ENCODE measurements around the gene LIPC. TPM values are rescaled to one million over a fixed set of nuclear protein-coding genes. Genes with fewer than 3 reads are reported as not detected.

The LIPC gene
- total and polyA plus RNA-seq, 3 donors from 2014 or later = 0.12 to 0.37 TPM; not detected in 1

DNA sequence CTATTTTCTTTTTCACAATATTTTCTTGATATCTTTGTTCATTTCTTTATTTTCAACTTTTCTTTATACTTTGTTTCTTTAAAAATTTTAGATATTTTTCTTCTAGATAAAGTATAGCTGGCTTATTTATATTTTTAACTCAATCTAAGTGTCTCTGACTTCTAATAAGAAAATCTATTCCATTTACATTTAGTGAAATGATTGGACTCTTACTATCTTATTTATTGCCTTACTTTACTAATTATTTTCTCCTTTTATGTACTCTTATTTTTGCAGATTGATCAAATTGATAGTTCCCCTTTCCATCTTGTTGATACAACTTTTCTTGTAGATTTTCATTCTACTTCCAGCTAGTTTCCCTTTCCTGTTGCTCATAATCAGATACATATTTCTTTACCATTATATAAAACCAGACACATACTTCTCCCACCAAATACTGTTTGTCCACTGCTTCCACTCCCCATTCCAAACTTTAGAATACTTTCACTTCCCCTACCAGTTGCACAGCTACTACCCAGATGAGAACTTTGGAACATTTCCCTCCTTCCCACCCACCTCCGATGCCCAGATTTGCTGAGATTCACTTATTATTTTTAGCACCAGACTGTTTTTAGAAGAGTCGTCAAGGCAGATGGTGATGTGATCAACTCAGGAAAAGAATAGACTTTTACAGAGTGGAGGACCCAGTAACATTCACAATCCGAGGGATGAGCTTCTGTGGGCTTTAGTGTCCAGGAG is 151.5 kb downstream of the LIPC start:
- H3K36me3 ChIP-seq (ENCODE audit: low read depth, missing control alignments) = no peaks in the 10 kb centered on the region
- intact Hi-C loops (cut with DNase I; ENCODE audit: low total_unique reads) = no loop called here
- H3K27me3 ChIP-seq = no peaks in the 10 kb centered on the region
- DNase-seq = no peak
- no peak overlapping the region for H3K27ac ChIP-seq
- TF ChIP-seq, protein P1, sequence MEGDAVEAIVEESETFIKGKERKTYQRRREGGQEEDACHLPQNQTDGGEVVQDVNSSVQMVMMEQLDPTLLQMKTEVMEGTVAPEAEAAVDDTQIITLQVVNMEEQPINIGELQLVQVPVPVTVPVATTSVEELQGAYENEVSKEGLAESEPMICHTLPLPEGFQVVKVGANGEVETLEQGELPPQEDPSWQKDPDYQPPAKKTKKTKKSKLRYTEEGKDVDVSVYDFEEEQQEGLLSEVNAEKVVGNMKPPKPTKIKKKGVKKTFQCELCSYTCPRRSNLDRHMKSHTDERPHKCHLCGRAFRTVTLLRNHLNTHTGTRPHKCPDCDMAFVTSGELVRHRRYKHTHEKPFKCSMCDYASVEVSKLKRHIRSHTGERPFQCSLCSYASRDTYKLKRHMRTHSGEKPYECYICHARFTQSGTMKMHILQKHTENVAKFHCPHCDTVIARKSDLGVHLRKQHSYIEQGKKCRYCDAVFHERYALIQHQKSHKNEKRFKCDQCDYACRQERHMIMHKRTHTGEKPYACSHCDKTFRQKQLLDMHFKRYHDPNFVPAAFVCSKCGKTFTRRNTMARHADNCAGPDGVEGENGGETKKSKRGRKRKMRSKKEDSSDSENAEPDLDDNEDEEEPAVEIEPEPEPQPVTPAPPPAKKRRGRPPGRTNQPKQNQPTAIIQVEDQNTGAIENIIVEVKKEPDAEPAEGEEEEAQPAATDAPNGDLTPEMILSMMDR (IDR thresholded peaks at IDR 0.05) = no peak
- no peak for TF ChIP-seq POLR2A (IDR thresholded peaks at IDR 0.05)
- WGBS, 2 donors = 85 to 90% methylated on average over 3 of the region's 3 CpGs
- no peaks in the 10 kb centered on the region for H3K9me3 ChIP-seq
- H3K4me1 ChIP-seq = no peaks in the 10 kb centered on the region
- no peak overlapping the region for H3K4me3 ChIP-seq

GRCh38 chr15:58584789-58585461 is 153.1 kb downstream of the LIPC start:
- no peaks in the 10 kb centered on the region for H3K27me3 ChIP-seq
- 56 to 67% methylated on average over 6 of the region's 6 CpGs for WGBS, 2 donors

GRCh38 chr15:58585693-58586443 is 154.1 kb downstream of the LIPC start:
- intact Hi-C loops (cut with DNase I; ENCODE audit: low total_unique reads) = no loop called here

More at GRCh38 chr15:58584789-58585461, 153.1 kb downstream of the LIPC start:
- DNase-seq = no peak
- H3K36me3 ChIP-seq (ENCODE audit: low read depth, missing control alignments) = no peaks in the 10 kb centered on the region
- H3K4me1 ChIP-seq = no peaks in the 10 kb centered on the region
- no peak for TF ChIP-seq POLR2A (IDR thresholded peaks at IDR 0.05)
- TF ChIP-seq, protein P1 (IDR thresholded peaks at IDR 0.05) = no peak
- intact Hi-C loops (cut with DNase I; ENCODE audit: low total_unique reads) = no loop called here
- H3K9me3 ChIP-seq = no peaks in the 10 kb centered on the region
- no peak overlapping the region for H3K27ac ChIP-seq
- H3K4me3 ChIP-seq = no peak overlapping the region

GRCh38 chr15:58587486-58587885 is 155.7 kb downstream of the LIPC start:
- DNase-seq = no peak
- Histone ChIP-seq H3K36me3 (ENCODE audit: low read depth, missing control alignments) (no peaks in the 10 kb centered on the region), H3K27me3 (no peaks in the 10 kb centered on the region), H3K4me3 (no peak overlapping the region), H3K9me3 (no peaks in the 10 kb centered on the region), H3K27ac (no peak overlapping the region), H3K4me1 (no peaks in the 10 kb centered on the region)
- 84 to 87% methylated on average over 4 of the region's 4 CpGs for WGBS, 2 donors
- intact Hi-C loops (cut with DNase I; ENCODE audit: low total_unique reads) = no loop called here
- TF ChIP-seq, protein P1 (IDR thresholded peaks at IDR 0.05) = no peak
- no peak for TF ChIP-seq POLR2A (IDR thresholded peaks at IDR 0.05)

More at GRCh38 chr15:58585693-58586443, 154.1 kb downstream of the LIPC start:
- no peaks in the 10 kb centered on the region for H3K36me3 ChIP-seq (ENCODE audit: low read depth, missing control alignments)
- DNase-seq = no peak
- TF ChIP-seq, protein P1 (IDR thresholded peaks at IDR 0.05) = no peak
- TF ChIP-seq POLR2A (IDR thresholded peaks at IDR 0.05) = no peak
- H3K27ac ChIP-seq = no peak overlapping the region
- WGBS, 2 donors = 89 to 92% methylated on average over 5 of the region's 5 CpGs
- H3K27me3 ChIP-seq = no peaks in the 10 kb centered on the region
- no peak overlapping the region for H3K4me3 ChIP-seq
- no peaks in the 10 kb centered on the region for H3K4me1 ChIP-seq
- H3K9me3 ChIP-seq = no peaks in the 10 kb centered on the region

Data from testis (tissue), 3 donors.